Coronary artery (tissue), 2 donors: ENCODE measurements around the gene KCNT2.
A peak's percentile ranks its signal among the peaks of the same experiment; 100 is the strongest.

Experiments
- DNase-seq: peaks from one replicate; pipeline ENCODE4 v3.0.0-alpha.2; 2017; ENCODE audit warnings: low spot score
- H3K27ac ChIP-seq, 2 donors: fragments of 200-600 bp; sonication (generic); one replicate each; pipeline ENCODE4 v1.5.1; 2016 to 2019
- H3K4me3 ChIP-seq: fragments of 200-600 bp; sonication (generic); 2 replicates; pipeline ENCODE4 v1.5.1; 2016; ENCODE audit warnings: mild to moderate bottlenecking, moderate library complexity
- TF ChIP-seq, protein P1 (sequence below): fragments of 200-600 bp; sonication (generic); IDR thresholded peaks from one replicate; pipeline ENCODE4 v1.5.1; 2019; ENCODE audit warnings: antibody characterized with exemption

The KCNT2 gene

DNA sequence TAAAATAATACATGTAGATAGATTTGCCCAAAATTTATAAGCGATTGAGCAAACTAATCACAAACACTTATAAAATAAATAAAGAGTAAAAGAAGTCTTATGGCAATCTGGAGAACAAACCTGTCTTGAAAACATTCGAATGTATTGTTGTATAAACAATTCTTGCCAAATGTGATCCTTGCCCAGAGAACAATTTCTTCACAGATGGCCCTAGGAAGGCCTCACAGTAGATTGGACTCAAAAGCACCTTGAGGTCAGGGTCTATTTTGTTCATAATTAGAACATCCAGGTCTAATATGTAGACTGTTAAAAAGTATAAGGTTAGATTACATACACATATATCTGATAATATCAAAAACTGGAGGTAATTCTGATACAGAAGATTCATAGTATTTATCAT lies 202.4 kb downstream of the KCNT2 start:
- DNase-seq: no peak
- TF ChIP-seq, protein P1, sequence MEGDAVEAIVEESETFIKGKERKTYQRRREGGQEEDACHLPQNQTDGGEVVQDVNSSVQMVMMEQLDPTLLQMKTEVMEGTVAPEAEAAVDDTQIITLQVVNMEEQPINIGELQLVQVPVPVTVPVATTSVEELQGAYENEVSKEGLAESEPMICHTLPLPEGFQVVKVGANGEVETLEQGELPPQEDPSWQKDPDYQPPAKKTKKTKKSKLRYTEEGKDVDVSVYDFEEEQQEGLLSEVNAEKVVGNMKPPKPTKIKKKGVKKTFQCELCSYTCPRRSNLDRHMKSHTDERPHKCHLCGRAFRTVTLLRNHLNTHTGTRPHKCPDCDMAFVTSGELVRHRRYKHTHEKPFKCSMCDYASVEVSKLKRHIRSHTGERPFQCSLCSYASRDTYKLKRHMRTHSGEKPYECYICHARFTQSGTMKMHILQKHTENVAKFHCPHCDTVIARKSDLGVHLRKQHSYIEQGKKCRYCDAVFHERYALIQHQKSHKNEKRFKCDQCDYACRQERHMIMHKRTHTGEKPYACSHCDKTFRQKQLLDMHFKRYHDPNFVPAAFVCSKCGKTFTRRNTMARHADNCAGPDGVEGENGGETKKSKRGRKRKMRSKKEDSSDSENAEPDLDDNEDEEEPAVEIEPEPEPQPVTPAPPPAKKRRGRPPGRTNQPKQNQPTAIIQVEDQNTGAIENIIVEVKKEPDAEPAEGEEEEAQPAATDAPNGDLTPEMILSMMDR: no peak
- H3K4me3 ChIP-seq: no peak overlapping the region
- no peak overlapping the region for H3K27ac ChIP-seq

DNA sequence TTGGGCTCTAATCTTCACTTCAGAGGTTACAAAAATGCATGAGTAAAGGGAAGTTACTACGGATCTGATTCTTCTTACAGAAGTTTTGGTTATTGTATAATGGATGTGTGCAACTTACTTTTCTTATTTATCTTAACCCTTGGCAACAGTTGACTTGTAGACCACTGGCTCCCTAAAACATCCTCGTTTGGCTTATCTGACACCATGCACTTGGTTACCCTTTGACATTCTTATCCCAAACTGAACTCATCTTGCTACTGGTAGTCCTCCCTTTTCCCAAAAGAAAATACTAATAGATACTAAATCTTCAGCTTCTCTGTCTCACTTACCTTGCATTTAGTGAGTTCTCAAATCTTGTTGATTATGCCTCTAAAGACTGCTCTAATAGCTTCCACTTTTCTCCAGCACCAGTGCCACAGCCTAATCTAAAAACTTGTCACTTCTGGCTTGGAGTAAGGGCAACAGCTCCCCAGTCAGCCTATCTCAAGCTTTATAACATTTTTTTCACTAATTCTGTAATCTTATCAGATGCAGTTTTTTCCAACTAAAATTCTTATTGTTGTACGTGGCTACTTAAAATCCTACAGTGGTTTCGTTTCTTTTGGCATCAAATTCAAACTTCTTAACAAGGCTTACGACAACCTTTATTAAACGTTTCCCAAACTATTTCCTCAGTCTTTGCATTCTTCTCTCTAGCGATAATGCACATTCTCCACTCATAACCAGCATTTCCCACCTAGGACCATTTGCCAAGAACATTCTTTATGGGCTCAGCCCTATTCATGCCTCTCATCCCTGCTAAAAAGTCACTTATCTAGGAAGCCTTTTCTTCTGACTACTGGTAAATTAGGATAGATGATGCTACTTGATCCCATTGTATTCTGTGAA lies 204.2 kb downstream of the KCNT2 start:
- H3K4me3 ChIP-seq: peak overlapping the region; percentile 46
- TF ChIP-seq, protein P1: no peak
- peak overlapping the region; percentile 31 to 65 for H3K27ac ChIP-seq
- no peak for DNase-seq

DNA sequence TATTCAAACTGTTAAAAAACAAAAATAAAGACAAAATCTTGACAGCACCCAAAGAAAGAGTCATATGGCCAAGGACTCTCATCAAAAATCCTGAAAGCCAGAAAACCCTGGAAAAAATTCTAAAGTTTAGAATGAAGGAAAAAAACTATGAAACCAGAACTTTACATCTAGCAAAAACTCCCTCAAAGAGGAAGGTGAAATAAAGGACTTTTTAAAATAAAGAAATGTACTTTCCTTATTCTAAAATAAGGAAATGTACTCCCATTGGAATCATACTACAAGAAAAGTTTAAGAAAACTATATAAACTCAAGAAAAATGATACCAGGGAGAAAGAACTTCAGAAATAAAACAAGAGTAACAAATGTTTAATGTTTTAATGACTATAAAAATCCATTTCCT lies 206.3 kb downstream of the KCNT2 start:
- no peak for DNase-seq
- H3K4me3 ChIP-seq: no peak overlapping the region
- TF ChIP-seq, protein P1: no peak
- peak overlapping the region in 1 of 2 donors; percentile 19 for H3K27ac ChIP-seq

DNA sequence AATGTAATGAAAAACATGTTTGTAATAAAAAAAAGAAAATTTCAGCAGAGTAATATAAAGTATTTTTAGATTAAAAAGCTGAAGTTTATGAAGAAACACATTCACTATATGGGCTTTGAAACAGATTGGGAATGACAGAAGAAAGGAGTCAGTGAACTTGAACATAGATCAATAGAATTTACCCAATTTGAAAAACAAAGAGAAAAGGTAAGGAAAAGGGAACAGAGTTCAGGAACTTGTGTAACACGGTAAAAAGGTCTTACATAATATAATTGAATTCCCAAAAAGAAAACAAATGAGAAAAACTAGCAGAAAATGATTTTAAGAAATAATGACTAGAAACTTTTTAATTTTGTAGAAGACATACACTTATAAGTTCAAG lies 206.8 kb downstream of the KCNT2 start:
- no peak overlapping the region for H3K4me3 ChIP-seq
- no peak for DNase-seq
- TF ChIP-seq, protein P1: no peak

DNA sequence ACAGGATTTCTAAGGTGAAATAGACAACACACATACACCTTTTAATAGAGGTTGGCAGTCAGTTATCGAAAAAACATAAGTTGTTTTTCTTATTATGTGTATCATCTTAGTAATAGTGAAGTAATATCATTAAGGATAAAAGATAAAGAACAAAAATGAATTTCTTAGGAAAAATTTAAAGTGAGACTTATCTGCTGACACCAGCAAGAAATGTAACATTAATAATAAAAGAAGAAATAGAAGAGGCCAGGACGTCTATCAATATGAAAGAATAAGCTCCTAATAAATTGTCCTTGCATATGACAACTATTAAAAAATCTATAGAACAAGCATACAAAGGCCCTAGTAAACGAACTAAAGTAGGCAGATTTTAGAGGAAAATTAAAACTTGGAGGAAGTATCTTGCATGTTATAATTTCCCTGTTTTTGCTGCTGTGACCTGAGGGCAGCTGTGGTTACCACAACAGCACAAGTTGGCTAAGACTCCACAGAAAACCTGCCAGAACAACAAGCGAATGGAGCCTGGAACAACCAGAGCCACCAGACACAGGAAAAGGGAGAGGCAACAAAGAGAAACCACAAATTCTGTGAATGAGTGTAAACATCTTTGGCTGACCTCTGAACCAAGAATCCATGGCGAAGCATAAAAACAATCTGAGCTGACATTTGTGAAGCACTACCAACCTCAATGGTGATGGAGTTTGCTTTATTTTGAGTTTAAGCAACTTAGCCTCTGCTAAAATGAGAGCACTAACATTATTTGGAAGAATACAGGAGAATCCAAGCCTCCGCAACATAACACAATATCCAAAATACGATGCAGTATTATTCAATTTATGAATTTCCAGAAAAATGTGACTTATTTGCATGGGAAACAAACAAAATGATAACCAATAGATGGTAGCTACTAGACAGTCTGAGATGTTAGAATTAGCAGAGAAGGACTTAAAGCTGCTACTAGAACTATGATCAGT lies 207.5 kb downstream of the KCNT2 start:
- TF ChIP-seq, protein P1: no peak
- Histone ChIP-seq H3K4me3 (no peak overlapping the region), H3K27ac (peak overlapping the region; percentile 20 to 69)
- no peak for DNase-seq

More for the DNA sequence above, 206.8 kb downstream of the KCNT2 start:
- H3K27ac ChIP-seq: peak overlapping the region; percentile 19 to 69

DNA sequence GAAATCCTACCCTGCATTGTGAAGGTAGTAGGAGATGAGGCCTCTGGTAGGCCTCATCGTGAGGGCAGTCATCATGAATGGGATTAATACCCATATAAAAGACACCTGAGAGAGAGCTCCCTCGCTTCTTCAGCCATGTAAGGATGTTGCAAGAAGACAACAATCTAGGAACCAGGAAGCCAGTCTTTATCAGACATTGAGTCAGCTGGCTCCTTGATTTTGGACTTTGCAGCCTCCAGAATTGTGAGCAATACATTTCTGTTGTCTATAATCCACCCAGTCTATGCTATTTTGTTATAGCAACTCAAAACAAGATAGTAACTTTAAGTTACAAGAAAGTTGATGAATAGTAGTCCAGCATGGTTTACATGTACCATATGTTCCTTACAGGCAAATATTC lies 208.5 kb downstream of the KCNT2 start:
- TF ChIP-seq, protein P1: no peak
- H3K4me3 ChIP-seq: no peak overlapping the region
- DNase-seq: no peak
- H3K27ac ChIP-seq: no peak overlapping the region
